Activated CD4-positive, CD25-positive, alpha-beta regulatory T cell treated with anti-CD3 and anti-CD28 coated beads, Interleukin-2, amount 50 U/mL, for 16 hours (primary cell): ENCODE data around the gene ST8SIA1.
"Not testable (repeated sequence)": the region's sequence is repeated elsewhere in the genome, so short reads cannot be mapped to it uniquely, and the experiment has no call there.

Experiments used
- DNase-seq: peaks from one replicate; pipeline ENCODE4 v3.0.0-alpha.2; 2020; ENCODE audit warnings: low read depth, low spot score

Gene ST8SIA1

GRCh38 chr12:22334410-22335100 lies at the start of gene ST8SIA1:
Gene ST8SIA1, minus strand, starts transcription at chr12:22334707. Its CDS starts 475 bp downstream, at chr12:22334232.
- DNase-seq = peak; percentile 48

- DNase-seq = no peak
Observed at GRCh38 chr12:22380031-22380430, 45.5 kb upstream of the ST8SIA1 start.

DNA sequence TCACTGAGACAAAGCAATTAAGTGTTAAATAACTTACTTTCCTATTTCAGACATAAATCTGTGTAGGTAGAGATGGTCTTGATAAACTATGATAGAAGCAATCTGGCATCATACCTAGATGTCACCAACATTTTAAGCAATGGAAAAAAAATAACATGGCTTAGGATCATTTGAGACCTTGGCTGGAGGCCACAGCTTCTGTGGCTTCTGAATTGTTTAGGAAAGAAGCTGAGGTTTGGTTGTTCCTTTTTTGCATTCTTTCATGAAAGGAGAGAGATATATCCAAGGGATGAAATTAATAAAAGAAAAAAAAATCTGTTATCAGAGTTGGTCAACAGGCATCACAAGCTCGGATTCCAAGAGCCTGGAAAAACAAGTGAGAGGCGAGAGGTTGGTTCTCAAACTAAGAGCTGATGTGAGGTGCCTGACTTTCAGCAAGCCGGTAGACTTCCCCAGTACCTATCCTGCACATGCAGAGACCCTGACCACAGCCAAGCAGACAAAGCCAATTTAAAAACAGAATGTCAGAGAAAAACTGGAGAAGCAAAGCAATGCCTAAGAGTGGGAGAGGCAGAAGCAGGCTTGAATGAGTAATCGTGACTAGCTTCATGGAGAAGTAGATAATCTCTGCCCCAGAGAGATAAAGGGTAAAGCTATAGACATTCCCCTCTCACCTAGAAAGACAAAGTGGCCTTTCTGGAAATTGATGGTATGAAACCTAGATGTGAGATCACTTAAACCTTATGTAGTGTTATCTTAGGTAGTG lies 43.4 kb upstream of the ST8SIA1 start:
- DNase-seq = no peak

DNA sequence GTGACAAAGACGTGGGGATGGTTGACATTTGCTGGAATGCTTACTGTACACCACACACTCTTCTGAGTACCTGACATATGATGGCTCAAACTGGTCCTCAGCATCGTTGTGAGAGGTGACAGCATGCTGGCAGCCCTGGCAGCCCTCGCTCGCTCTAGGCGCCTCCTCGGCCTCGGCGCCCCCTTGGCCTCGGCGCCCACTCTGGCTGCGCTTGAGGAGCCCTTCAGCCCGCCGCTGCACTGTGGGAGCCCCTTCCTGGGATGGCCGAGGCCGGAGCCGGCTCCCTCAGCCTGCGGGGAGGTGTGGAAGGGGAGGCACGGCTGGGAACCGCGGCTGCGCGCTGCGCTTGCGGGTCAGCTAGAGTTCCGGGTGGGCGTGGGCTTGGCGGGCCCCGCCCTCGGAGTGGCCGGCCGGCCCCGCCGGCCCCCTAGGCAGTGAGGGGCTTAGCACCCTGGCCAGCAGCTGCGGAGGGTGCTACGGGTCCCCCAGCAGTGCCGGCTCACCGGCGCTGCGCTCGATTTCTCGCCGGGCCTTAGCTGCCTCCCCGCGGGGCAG lies 42.2 kb upstream of the ST8SIA1 start:
- DNase-seq = not testable (repeated sequence)

- no peak for DNase-seq
Observed at GRCh38 chr12:22374508-22374907, 40.0 kb upstream of the ST8SIA1 start.

DNA sequence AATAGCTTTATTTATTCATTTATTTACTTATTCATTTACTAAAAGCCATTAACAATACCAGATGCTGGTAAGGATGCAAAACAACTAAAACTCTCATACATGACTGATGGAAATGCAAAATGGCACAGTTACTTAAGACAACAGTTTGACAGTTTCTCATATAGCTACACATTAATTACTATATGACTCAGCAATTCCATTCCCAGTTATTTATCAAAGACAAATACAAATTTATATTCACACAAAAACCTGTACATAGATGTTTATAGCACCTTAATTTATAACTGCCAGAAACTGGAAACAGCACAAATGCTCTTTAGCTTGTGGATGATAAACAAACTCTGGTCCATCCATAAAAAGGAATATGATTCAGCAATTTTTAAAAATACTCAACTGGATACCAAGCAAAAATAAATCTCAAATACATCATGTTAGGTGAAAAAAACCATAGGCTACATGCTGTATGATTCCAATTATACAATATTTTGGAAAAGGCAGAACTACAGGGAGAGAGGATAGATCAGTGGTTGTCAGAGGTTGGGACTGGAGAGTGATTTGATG lies 37.9 kb upstream of the ST8SIA1 start:
- no peak for DNase-seq

GRCh38 chr12:22366181-22366580 lies 31.7 kb upstream of the ST8SIA1 start:
- no peak for DNase-seq

GRCh38 chr12:22361785-22362184 lies 27.3 kb upstream of the ST8SIA1 start:
- no peak for DNase-seq

DNA sequence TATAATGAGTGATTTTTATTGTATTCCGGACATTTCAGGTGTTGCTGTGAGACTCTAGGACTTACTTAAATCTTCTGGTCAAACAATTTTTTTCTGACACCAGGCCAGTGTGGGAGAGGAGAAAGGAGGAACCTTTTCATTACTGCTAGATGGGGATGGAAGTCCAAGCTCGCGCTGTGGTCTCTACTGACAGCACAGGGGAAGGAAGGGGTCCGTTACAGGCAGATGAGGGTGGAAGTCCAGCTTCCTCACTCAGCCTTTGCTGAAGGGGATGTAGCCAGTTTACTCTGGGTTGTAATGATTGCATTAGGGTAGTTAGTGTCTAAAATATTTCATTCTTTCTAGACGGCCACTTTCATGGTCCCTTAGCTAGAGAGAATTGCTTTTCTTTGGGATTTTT lies 26.3 kb upstream of the ST8SIA1 start:
- no peak for DNase-seq

DNA sequence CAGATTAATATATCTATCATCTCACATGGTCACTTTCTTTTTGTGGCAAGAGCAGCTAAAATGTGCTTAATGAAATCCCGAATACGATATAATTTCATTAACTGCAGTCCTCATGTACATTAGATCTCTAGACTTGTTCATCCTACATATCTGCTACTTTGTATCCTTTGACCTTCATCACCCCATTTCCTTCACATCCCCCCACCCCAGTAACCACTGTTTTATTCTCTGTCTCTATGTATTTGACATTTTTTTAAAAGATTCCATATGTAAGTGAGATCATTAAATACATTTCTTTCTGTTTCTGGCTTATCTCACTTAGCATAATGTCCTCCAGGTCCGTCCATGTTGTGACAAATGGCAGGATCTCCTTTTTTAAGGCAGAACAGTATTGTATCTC lies 23.0 kb upstream of the ST8SIA1 start:
- no peak for DNase-seq

GRCh38 chr12:22356231-22356630 lies 21.7 kb upstream of the ST8SIA1 start:
- DNase-seq = no peak

- DNase-seq = no peak
Observed at GRCh38 chr12:22355011-22355580, 20.6 kb upstream of the ST8SIA1 start.

GRCh38 chr12:22353615-22354325 lies 19.3 kb upstream of the ST8SIA1 start:
- no peak for DNase-seq

GRCh38 chr12:22350886-22351285 lies 16.4 kb upstream of the ST8SIA1 start:
- no peak for DNase-seq

DNA sequence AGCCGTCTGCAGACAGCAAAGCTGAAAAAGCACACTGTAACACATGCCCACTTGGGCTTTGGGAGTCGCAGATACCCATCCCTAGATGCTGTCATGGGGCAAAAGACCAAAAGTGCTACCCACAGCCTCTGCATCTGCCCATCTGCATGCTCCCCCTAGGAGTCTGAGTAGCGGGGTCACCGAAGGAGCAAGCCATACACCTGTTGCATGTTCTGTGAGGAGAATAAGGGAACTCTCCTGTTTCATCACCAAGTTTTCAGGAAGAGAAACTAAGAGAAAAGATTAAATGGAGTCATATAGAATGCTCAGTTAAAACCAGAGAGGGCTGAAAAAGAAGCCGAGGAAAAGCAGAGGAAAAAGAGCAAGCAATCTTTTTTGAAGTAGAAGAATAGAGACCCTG lies 13.7 kb upstream of the ST8SIA1 start:
- no peak for DNase-seq

DNA sequence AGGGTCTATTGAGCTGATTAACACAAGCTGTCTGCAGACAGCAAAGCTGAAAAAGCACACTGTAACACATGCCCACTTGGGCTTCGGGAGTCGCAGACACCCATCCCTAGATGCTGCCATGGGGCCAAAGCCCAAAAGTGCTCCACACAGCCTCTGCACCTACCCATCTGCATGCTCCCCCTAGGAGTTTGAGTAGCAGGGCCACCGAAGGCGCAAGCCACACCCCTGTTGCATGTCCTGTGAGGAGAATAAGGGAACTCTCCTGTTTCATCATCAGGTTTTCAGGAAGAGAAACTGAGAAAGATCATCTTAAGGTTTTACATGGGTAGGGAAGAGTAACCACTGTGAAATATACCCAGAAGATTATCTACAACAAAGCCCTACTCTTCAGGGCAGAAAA lies 5.6 kb upstream of the ST8SIA1 start:
- no peak for DNase-seq

- no peak for DNase-seq
Observed at GRCh38 chr12:22339691-22340090, 5.2 kb upstream of the ST8SIA1 start.

DNA sequence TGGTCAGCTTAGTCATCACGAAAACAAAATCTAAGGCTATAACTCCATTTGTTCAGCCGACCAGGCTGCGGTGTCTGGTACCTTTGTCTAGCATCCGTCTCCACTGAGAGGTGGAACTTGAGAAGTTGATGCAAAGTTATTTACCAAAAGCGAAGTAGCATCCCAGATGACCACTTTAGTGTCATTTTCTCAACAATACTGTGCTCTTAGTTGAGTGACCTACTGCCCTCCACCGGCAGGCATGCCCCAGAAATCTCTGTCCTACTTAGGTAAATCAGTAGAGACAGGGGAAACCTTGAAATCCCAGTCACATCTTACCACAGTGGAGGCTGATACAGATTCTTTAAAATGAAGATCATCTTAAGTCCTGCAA lies 1.3 kb upstream of the ST8SIA1 start:
- no peak for DNase-seq

DNA sequence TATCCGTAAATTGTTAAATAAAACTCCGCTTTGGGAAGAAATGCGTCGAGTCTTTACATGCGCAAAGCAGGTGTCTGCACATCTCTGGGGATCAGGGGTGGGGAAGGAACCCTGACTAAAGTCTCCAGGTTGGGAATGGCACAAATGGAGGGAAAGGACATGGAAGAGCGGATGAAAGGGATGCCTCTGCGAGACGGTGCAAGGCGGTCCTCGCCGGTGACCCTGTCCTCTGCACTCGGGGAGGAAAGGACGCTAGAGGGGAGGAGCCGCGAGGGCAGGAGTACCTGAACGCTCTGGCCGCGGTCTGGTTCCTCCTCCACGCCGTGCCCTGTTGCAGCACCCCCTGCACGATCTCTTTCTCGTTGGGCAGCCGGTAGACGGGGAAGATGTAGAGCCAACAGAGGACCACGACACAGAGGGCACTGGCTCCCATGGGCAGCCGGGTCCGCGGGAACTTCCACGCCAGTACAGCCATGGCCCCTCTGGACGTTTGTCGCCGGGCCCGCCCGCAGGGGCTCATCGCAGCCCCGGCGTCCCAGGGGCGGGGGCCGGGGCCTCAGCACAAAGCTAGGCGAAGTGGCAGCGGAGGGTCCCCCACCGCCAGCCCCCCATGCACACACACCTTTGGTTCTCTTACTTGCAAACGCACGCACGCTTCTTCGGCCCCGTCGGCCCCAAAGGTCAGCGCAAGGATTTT lies 646 bp downstream of the ST8SIA1 start:
- DNase-seq = no peak

DNA sequence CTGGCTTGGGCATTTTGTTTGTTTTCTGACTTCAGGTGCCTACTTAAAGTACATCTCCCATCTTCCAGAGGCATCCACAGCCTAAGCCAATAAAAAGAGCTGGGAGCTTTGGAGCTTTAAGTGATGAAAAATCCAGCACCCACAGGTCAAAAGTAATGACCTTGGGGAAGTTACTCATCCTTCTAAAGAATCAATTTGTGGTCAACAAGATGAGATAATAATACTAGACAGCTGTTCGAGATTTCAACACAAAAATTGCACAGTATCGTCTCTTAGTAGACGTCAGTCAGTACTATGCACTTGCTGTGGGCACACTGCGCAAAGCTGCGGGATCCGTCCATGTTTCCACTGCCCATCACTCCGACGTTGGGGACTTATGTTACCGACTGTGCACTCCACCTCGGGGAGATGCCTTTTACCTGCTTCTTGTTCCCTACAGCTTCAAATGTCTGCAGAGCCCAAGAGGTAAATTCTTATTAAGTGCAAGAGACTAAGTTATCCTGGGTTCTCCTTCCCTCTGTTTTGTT lies 1.3 kb downstream of the ST8SIA1 start:
- DNase-seq = no peak

GRCh38 chr12:22332202-22332601 lies 2.3 kb downstream of the ST8SIA1 start:
- DNase-seq = no peak
